GM23338 (cell line): ENCODE measurements around the gene PUS1. TPM values are rescaled to one million over a fixed set of nuclear protein-coding genes. Genes with fewer than 3 reads are reported as not detected.

Experiments used
- ATAC-seq: fragments of 200-7000 bp; cut with Tn5 transposase; 3 replicates; pipeline ENCODE4 v1.9.1; 2020
- DNase-seq: peaks from one replicate; pipeline ENCODE4 v3.0.0-alpha.2; 2015; ENCODE audit warnings: low spot score
- H2AFZ ChIP-seq: fragments of 200-600 bp; sonication (generic); 2 replicates; pipeline ENCODE4 v1.8.0; 2016; ENCODE audit warnings: antibody characterized with exemption, mild to moderate bottlenecking, moderate library complexity
- H3F3A ChIP-seq: fragments of 200-600 bp; sonication (generic); replicated peaks from 2 replicates; pipeline ENCODE4 v1.8.0; 2017; ENCODE audit warnings: antibody characterized with exemption, mixed run types, low read depth
- H3K27ac ChIP-seq: fragments of 200-600 bp; sonication (generic); 2 replicates; pipeline ENCODE4 v1.6.1; 2016; ENCODE audit warnings: low read depth
- H3K27me3 ChIP-seq: fragments of 200-600 bp; sonication (generic); 2 replicates; pipeline ENCODE4 v1.8.0; 2016; ENCODE audit warnings: mild to moderate bottlenecking, mixed run types, moderate library complexity; ENCODE audit not compliant: insufficient read depth
- H3K36me3 ChIP-seq: fragments of 200-600 bp; sonication (generic); 2 replicates; pipeline ENCODE4 v1.8.0; 2016; ENCODE audit warnings: mild to moderate bottlenecking; ENCODE audit not compliant: insufficient read depth
- H3K4me1 ChIP-seq: fragments of 200-600 bp; sonication (generic); 2 replicates; pipeline ENCODE4 v1.8.0; 2016; ENCODE audit warnings: mild to moderate bottlenecking, moderate library complexity; ENCODE audit not compliant: insufficient read depth
- H3K4me2 ChIP-seq: fragments of 200-600 bp; sonication (generic); 2 replicates; pipeline ENCODE4 v1.7.1; 2017; ENCODE audit warnings: mixed run types
- H3K4me3 ChIP-seq: fragments of 200-600 bp; sonication (generic); 2 replicates; pipeline ENCODE4 v1.6.1; 2016; ENCODE audit warnings: mixed run types
- H3K79me2 ChIP-seq: fragments of 200-600 bp; sonication (generic); replicated peaks from 2 replicates; pipeline ENCODE4 v1.8.0; 2017; ENCODE audit warnings: mild to moderate bottlenecking; ENCODE audit not compliant: insufficient read depth
- H3K9me2 ChIP-seq: fragments of 200-600 bp; sonication (generic); 2 replicates; pipeline ENCODE4 v1.8.0; 2017; ENCODE audit not compliant: insufficient read depth
- H4K20me1 ChIP-seq: fragments of 200-600 bp; sonication (generic); replicated peaks from 2 replicates; pipeline ENCODE4 v1.8.0; 2017; ENCODE audit warnings: mild to moderate bottlenecking; ENCODE audit not compliant: insufficient read depth
- H3K27ac Mint-ChIP-seq: 2 replicates; pipeline ENCODE4 v1.8.0; 2020; ENCODE audit warnings: inconsistent platforms, mild to moderate bottlenecking, moderate library complexity, mixed read lengths
- H3K27me3 Mint-ChIP-seq: 3 replicates; pipeline ENCODE4 v1.8.0; 2022; ENCODE audit warnings: low read depth, mild to moderate bottlenecking, moderate library complexity, mixed read lengths, inconsistent platforms; ENCODE audit not compliant: insufficient read depth, poor library complexity
- H3K36me3 Mint-ChIP-seq: 3 replicates; pipeline ENCODE4 v1.8.0; 2021; ENCODE audit warnings: low read depth, mild to moderate bottlenecking, inconsistent platforms, moderate library complexity, mixed read lengths
- H3K4me1 Mint-ChIP-seq: 3 replicates; pipeline ENCODE4 v1.8.0; 2020; ENCODE audit warnings: mild to moderate bottlenecking, inconsistent platforms, mixed read lengths
- H3K4me3 Mint-ChIP-seq: 3 replicates; pipeline ENCODE4 v1.8.0; 2021; ENCODE audit warnings: moderate library complexity, mild to moderate bottlenecking, inconsistent platforms, mixed read lengths
- H3K9me3 Mint-ChIP-seq: 3 replicates; pipeline ENCODE4 v1.8.0; 2020; ENCODE audit warnings: moderate library complexity, mild to moderate bottlenecking, inconsistent platforms, mixed read lengths
- CREB1 ChIP-seq: fragments of 250-450 bp; sonication (Bioruptor Pico); IDR thresholded peaks from 2 replicates; pipeline ENCODE4 v1.5.0; 2020; ENCODE audit warnings: low read depth, mild to moderate bottlenecking, moderate library complexity
- CTCF ChIP-seq, 2 experiments: fragments of 200-600 bp in 1 of 2; sonication (generic) in 1 of 2; conservative IDR thresholded peaks; 2 replicates each; pipeline versions ENCODE4 v1.5.1 to v1.6.1; 2016 to 2017; ENCODE audit warnings: antibody characterized with exemption in 2 of 2, low read depth in 2 of 2, mild to moderate bottlenecking in 2 of 2, moderate library complexity in 1 of 2
- ETS1 ChIP-seq: IDR thresholded peaks from 2 replicates; pipeline ENCODE4 v1.6.1; 2016; ENCODE audit warnings: antibody characterized with exemption
- EZH2 ChIP-seq: fragments of 200-600 bp; sonication (generic); IDR thresholded peaks from one replicate; pipeline ENCODE4 v1.8.0; 2017; ENCODE audit warnings: antibody characterized with exemption, mild to moderate bottlenecking, low read depth; ENCODE audit not compliant: unreplicated experiment
- EZH2phosphoT487 ChIP-seq: fragments of 200-600 bp; sonication (generic); IDR thresholded peaks from one replicate; pipeline ENCODE4 v1.8.1; 2018; ENCODE audit warnings: antibody characterized with exemption; ENCODE audit not compliant: unreplicated experiment
- JUNB ChIP-seq: IDR thresholded peaks from one replicate; pipeline ENCODE4 v1.6.1; 2016; ENCODE audit warnings: antibody characterized with exemption; ENCODE audit not compliant: unreplicated experiment
- NANOG ChIP-seq: IDR thresholded peaks from 2 replicates; pipeline ENCODE4 v1.6.1; 2016; ENCODE audit warnings: antibody characterized with exemption, borderline replicate concordance
- POLR2AphosphoS5 ChIP-seq: IDR thresholded peaks from 2 replicates; pipeline ENCODE4 v1.6.1; 2016; ENCODE audit warnings: antibody characterized with exemption, low read depth
- REST ChIP-seq: IDR thresholded peaks from one replicate; pipeline ENCODE4 v1.6.1; 2018; ENCODE audit warnings: antibody characterized with exemption; ENCODE audit not compliant: unreplicated experiment
- STAT1 ChIP-seq: IDR thresholded peaks from one replicate; pipeline ENCODE4 v1.6.1; 2016; ENCODE audit warnings: antibody characterized with exemption; ENCODE audit not compliant: unreplicated experiment
- ZNF114 ChIP-seq: fragments of 250-450 bp; sonication (Bioruptor Pico); IDR thresholded peaks from 2 replicates; pipeline ENCODE4 v1.5.0; 2020; ENCODE audit warnings: mild to moderate bottlenecking, moderate library complexity
- ZNF331 ChIP-seq: fragments of 250-450 bp; sonication (Bioruptor Pico); IDR thresholded peaks from 2 replicates; pipeline ENCODE4 v1.5.0; 2020; ENCODE audit warnings: low read depth, mild to moderate bottlenecking, moderate library complexity
- ZNF462 ChIP-seq: fragments of 250-450 bp; sonication (Bioruptor Pico); IDR thresholded peaks from 2 replicates; pipeline ENCODE4 v1.5.0; 2020; ENCODE audit warnings: mild to moderate bottlenecking, moderate library complexity
- polyA plus RNA-seq: library from polyadenylated mRNA; unstranded; fragments of >200 nt; fragmentation: Nextera tagmentation; extraction: Ambion mirVana; gene quantifications from 2 replicates; pipeline ENCODE4 v1.2.1, GENCODE V29; 2016
- total RNA-seq: library from RNA; depleted of rRNA; stranded (reverse); fragments of >200 nt; shearing (Covaris generic); gene quantifications from 2 replicates; pipeline ENCODE4 v1.2.3, GENCODE V29; 2014

Gene PUS1
- total and polyA plus RNA-seq, 2 experiments from 2014 or later: 52.4 to 73.0 TPM

- H3K36me3 Mint-ChIP-seq: peaks cover 41% of the 10 kb centered on the region
- peaks cover 3% of the 10 kb centered on the region; the same call in 1 of the 2 replicates for H3K36me3 ChIP-seq
Observed at GRCh38 chr12:131982041-131982440, 53.0 kb downstream of the PUS1 start.

More at GRCh38 chr12:131982041-131982440, 53.0 kb downstream of the PUS1 start:
- Histone ChIP-seq H3K4me3 (no peak overlapping the region), H3K27ac (no peak overlapping the region), H3K27me3 (no peaks in the 10 kb centered on the region), H4K20me1 (peaks cover 11% of the 10 kb centered on the region), H3K4me2 (no peak overlapping the region), H3K9me2 (no peaks in the 10 kb centered on the region), H3F3A (0 out of 2 replicates have a peak, but pooled peaks cover 4% of the 10 kb centered on the region), H3K79me2 (peaks cover 21% of the 10 kb centered on the region), H3K4me1 (no peaks in the 10 kb centered on the region), H2AFZ (no peak overlapping the region)
- no peak for TF ChIP-seq ZNF462 (CRISPR knock-in tag)
- TF ChIP-seq ETS1: no peak
- TF ChIP-seq JUNB: no peak
- TF ChIP-seq CREB1: no peak
- no peak for TF ChIP-seq STAT1
- no peak for TF ChIP-seq EZH2
- TF ChIP-seq POLR2AphosphoS5: no peak
- TF ChIP-seq CTCF (conservative IDR thresholded peaks at IDR 0.05; ENCODE audit: low read depth in 2 of 2): no peak
- TF ChIP-seq EZH2phosphoT487: no peak
- no peak for TF ChIP-seq ZNF114 (CRISPR knock-in tag)
- TF ChIP-seq ZNF331 (CRISPR knock-in tag): no peak
- no peak for TF ChIP-seq REST
- TF ChIP-seq NANOG: no peak
- peak overlapping the region; percentile 16; the same call in 1 of the 2 replicates for H3K27ac Mint-ChIP-seq
- ATAC-seq: no peak
- H3K27me3 Mint-ChIP-seq: peaks cover 3% of the 10 kb centered on the region
- H3K4me1 Mint-ChIP-seq: peaks cover 10% of the 10 kb centered on the region
- no peaks in the 10 kb centered on the region for H3K9me3 Mint-ChIP-seq
- H3K4me3 Mint-ChIP-seq: no peak overlapping the region
- no peak for DNase-seq
